SU-DHL-6 (cell line): Measurements from ENCODE around the gene SCLY.

Source experiments
- H2AFZ ChIP-seq: fragments of 200-600 bp; sonication (generic); 2 replicates; pipeline ENCODE4 v1.6.1; 2014; ENCODE audit warnings: low read depth, mild to moderate bottlenecking, moderate library complexity, mixed read lengths, antibody characterized with exemption, low read length; ENCODE audit not compliant: severe bottlenecking
- H3F3A ChIP-seq: fragments of 200-600 bp; shearing (Covaris generic); 2 replicates; pipeline ENCODE4 v1.6.0; 2016; ENCODE audit warnings: antibody characterized with exemption, mild to moderate bottlenecking; ENCODE audit not compliant: insufficient read depth
- H3K27ac ChIP-seq: fragments of 200-600 bp; sonication (generic); 2 replicates; pipeline ENCODE4 v1.5.1; 2016; ENCODE audit warnings: low read depth, mild to moderate bottlenecking, low read length, moderate library complexity, mixed read lengths
- H3K27me3 ChIP-seq: fragments of 200-600 bp; sonication (generic), shearing (Covaris generic); 2 replicates; pipeline ENCODE4 v1.6.0; 2014; ENCODE audit warnings: mild to moderate bottlenecking, low read length
- H3K36me3 ChIP-seq: fragments of 200-600 bp; sonication (generic); 2 replicates; pipeline ENCODE4 v1.6.1; 2014; ENCODE audit warnings: mild to moderate bottlenecking, low read length, mixed read lengths
- H3K4me2 ChIP-seq: fragments of 300-600, 200-600 bp; shearing (Covaris generic), sonication (generic); 2 replicates; pipeline ENCODE4 v1.6.0; 2014; ENCODE audit warnings: low read length, low read depth, mild to moderate bottlenecking; ENCODE audit not compliant: poor library complexity, severe bottlenecking
- H3K4me3 ChIP-seq: fragments of 200-600 bp; sonication (generic); 2 replicates; pipeline ENCODE4 v1.5.1; 2014; ENCODE audit warnings: antibody characterized with exemption, low read length, mild to moderate bottlenecking, mixed read lengths; ENCODE audit not compliant: insufficient read depth, poor library complexity, severe bottlenecking
- H3K79me2 ChIP-seq: fragments of 200-600 bp; sonication (generic); 2 replicates; pipeline ENCODE4 v1.6.1; 2014; ENCODE audit warnings: mild to moderate bottlenecking, low read length, moderate library complexity; ENCODE audit not compliant: insufficient read depth
- H3K9ac ChIP-seq: fragments of 200-600 bp; sonication (generic); 2 replicates; pipeline ENCODE4 v1.7.0; 2014; ENCODE audit warnings: mild to moderate bottlenecking, low read length
- H3K9me2 ChIP-seq: fragments of 200-600 bp; sonication (generic); replicated peaks from 2 replicates; pipeline ENCODE4 v1.6.1; 2014; ENCODE audit warnings: low read length; ENCODE audit not compliant: insufficient read depth
- H3K9me3 ChIP-seq: fragments of 200-600 bp; sonication (generic); 2 replicates; pipeline ENCODE4 v1.6.1; 2014; ENCODE audit warnings: low read length, mixed read lengths; ENCODE audit not compliant: insufficient read depth
- H4K20me1 ChIP-seq: fragments of 200-600 bp; sonication (generic); 2 replicates; pipeline ENCODE4 v1.6.1; 2014; ENCODE audit warnings: low read depth, mild to moderate bottlenecking, antibody characterized with exemption, low read length, moderate library complexity, mixed read lengths
- CTCF ChIP-seq: fragments of 200-600 bp; sonication (generic); IDR thresholded peaks from one replicate; pipeline ENCODE4 v1.5.1; 2017; ENCODE audit warnings: antibody characterized with exemption, mild to moderate bottlenecking, low read length, moderate library complexity; ENCODE audit not compliant: insufficient read depth, poor library complexity, severe bottlenecking
- EZH2phosphoT487 ChIP-seq: fragments of 200-600 bp; sonication (generic), shearing (Covaris generic); conservative IDR thresholded peaks from 2 replicates; pipeline ENCODE4 v1.6.1; 2018; ENCODE audit warnings: mild to moderate bottlenecking, antibody characterized with exemption, low read length, moderate library complexity, mixed read lengths

The SCLY gene

GRCh38 chr2:238042849-238043584 is 17.8 kb upstream of the SCLY start:
- H3K9me3 ChIP-seq = no peaks in the 10 kb centered on the region
- no peaks in the 10 kb centered on the region for H3K36me3 ChIP-seq

GRCh38 chr2:238043851-238044250 is 16.9 kb upstream of the SCLY start:
- Histone ChIP-seq H4K20me1 (no peaks in the 10 kb centered on the region), H3K36me3 (no peaks in the 10 kb centered on the region), H3K9me3 (no peaks in the 10 kb centered on the region), H3F3A (no peaks in the 10 kb centered on the region), H3K4me3 (no peak overlapping the region), H3K4me2 (no peak overlapping the region), H3K79me2 (no peaks in the 10 kb centered on the region), H3K9me2 (no peaks in the 10 kb centered on the region), H3K27me3 (no peaks in the 10 kb centered on the region), H3K27ac (no peak overlapping the region), H3K9ac (no peak overlapping the region), H2AFZ (no peak overlapping the region)
- TF ChIP-seq EZH2phosphoT487 (no peak), CTCF (no peak)

More at GRCh38 chr2:238042849-238043584, 17.8 kb upstream of the SCLY start:
- Histone ChIP-seq H3K27me3 (no peaks in the 10 kb centered on the region), H3K4me3 (no peak overlapping the region), H3K27ac (no peak overlapping the region), H3F3A (no peaks in the 10 kb centered on the region), H2AFZ (no peak overlapping the region), H3K9ac (no peak overlapping the region), H3K79me2 (no peaks in the 10 kb centered on the region), H3K4me2 (no peak overlapping the region), H3K9me2 (no peaks in the 10 kb centered on the region), H4K20me1 (no peaks in the 10 kb centered on the region)
- TF ChIP-seq CTCF = no peak
- no peak for TF ChIP-seq EZH2phosphoT487

- Histone ChIP-seq H2AFZ (no peak overlapping the region), H3K9me3 (no peaks in the 10 kb centered on the region), H3K9ac (no peak overlapping the region), H4K20me1 (no peaks in the 10 kb centered on the region), H3K27me3 (no peaks in the 10 kb centered on the region), H3K27ac (no peak overlapping the region), H3K79me2 (no peaks in the 10 kb centered on the region), H3K9me2 (no peaks in the 10 kb centered on the region), H3K36me3 (no peaks in the 10 kb centered on the region), H3K4me3 (no peak overlapping the region), H3K4me2 (no peak overlapping the region), H3F3A (no peaks in the 10 kb centered on the region)
- no peak for TF ChIP-seq CTCF
- no peak for TF ChIP-seq EZH2phosphoT487
Observed at GRCh38 chr2:238045575-238045974, 15.2 kb upstream of the SCLY start.
